ENCODE results near the gene SLC45A3. TPM values are rescaled to one million over a fixed set of nuclear protein-coding genes. Genes with fewer than 3 reads are reported as not detected.

SLC45A3 gene
- total and polyA plus RNA-seq, 2 of the 8 experiments (the other 6 are each of a cell fraction or from before 2014, with no cell fraction given): 13.0 to 14.3 TPM

GRCh38 chr1:205692423-205692822 lies 12.1 kb upstream of the SLC45A3 start:
- CTCF ChIA-PET (ENCODE audit: partially characterized antibody): interaction anchor here (0.7 to 14.1 kb wide), 8 partner anchors 8 to 101 kb away, joined by 3 to 168 read pairs (median 4); no protein-coding TSS in a partner anchor
- H3K18ac ChIP-seq (ENCODE audit: extremely low read depth, low read length): 0 out of 2 replicates have a peak overlapping the region, but pooled peaks have one; percentile 44
- H2BK20ac ChIP-seq (ENCODE audit: low read length): no peak overlapping the region; the same call in 1 of the 2 replicates
- H3K4me3 ChIP-seq (ENCODE audit: extremely low read depth in 1 of 4, insufficient read depth in 2 of 4, low read depth in 3 of 4, low read length in 4 of 4): no peak overlapping the region
- H3K79me1 ChIP-seq (ENCODE audit: low read depth, low read length): no peaks in the 10 kb centered on the region
- H3K4me2 ChIP-seq (ENCODE audit: insufficient read depth in 1 of 2, low read depth in 2 of 2, low read length in 2 of 2): no peak overlapping the region
- no peaks in the 10 kb centered on the region for H3K27me3 ChIP-seq (replicated peaks in 1 of 4; ENCODE audit: control insufficient read depth in 3 of 4, extremely low read depth in 1 of 4, insufficient read depth in 3 of 4, low read length in 3 of 4)
- no peak overlapping the region for H3K27ac ChIP-seq (ENCODE audit: low read depth, low read length)
- no peak overlapping the region for H3K14ac ChIP-seq (ENCODE audit: insufficient read length)
- no peaks in the 10 kb centered on the region for H3K36me3 ChIP-seq (ENCODE audit: control insufficient read depth in 2 of 4, insufficient read depth in 4 of 4, low read length in 3 of 4)
- no peak overlapping the region for H3K9ac ChIP-seq (replicated peaks in 1 of 4; ENCODE audit: extremely low read depth in 1 of 4, low read depth in 3 of 4, low read length in 3 of 4)
- no peak overlapping the region for H2BK12ac ChIP-seq (ENCODE audit: low read depth, low read length)
- no peak overlapping the region for H2AFZ ChIP-seq (ENCODE audit: low read length)
- no peak overlapping the region for H2AK5ac ChIP-seq (ENCODE audit: low read depth, low read length)
- H3K9me3 ChIP-seq (ENCODE audit: insufficient read depth in 2 of 2, low read depth in 1 of 2, low read length in 1 of 2): no peaks in the 10 kb centered on the region
- WGBS, 2 experiments (ENCODE audit: extremely low coverage in 1 of 2, insufficient coverage in 1 of 2, insufficient read length in 1 of 2, insufficient replicate concordance in 2 of 2, low coverage in 1 of 2, low lambda C conversion rate in 2 of 2, missing lambda C conversion rate in 1 of 2): 97% methylated on average over 6 of the region's 6 CpGs; no CpG with 5 or more reads in 1 of the 2 experiments
- POLR2A ChIA-PET (ENCODE audit: partially characterized antibody): interaction anchor here (0.8 to 1.0 kb wide), 2 partner anchors 8 to 17 kb away, joined by 4 read pairs; no protein-coding TSS in a partner anchor
- H4K8ac ChIP-seq (ENCODE audit: extremely low read depth, insufficient read depth, low read length): no peak overlapping the region
- no peak overlapping the region for H3K56ac ChIP-seq (replicated peaks; ENCODE audit: insufficient read length, low read depth, low read length)
- H3K79me2 ChIP-seq (ENCODE audit: control insufficient read depth in 1 of 2, insufficient read depth in 2 of 2, low read length in 2 of 2): no peaks in the 10 kb centered on the region
- H2BK15ac ChIP-seq (ENCODE audit: low read length): 0 out of 2 replicates have a peak overlapping the region, but pooled peaks have one; percentile 61
- no peak overlapping the region for H4K5ac ChIP-seq (ENCODE audit: insufficient read length, low read depth, low read length)
- no peak overlapping the region for H4K91ac ChIP-seq (replicated peaks; ENCODE audit: insufficient read length, low read length)
- no peaks in the 10 kb centered on the region for H4K20me1 ChIP-seq (replicated peaks in 1 of 2; ENCODE audit: control insufficient read depth in 1 of 2, insufficient read depth in 2 of 2, low read length in 2 of 2)
- peaks cover 4 to 11% (median 7%) of the 10 kb centered on the region in 4 experiments; a peak in 6 of 7 replicates for H3K4me1 ChIP-seq (replicated peaks in 1 of 4; ENCODE audit: control insufficient read depth in 3 of 4, insufficient read depth in 4 of 4, low read length in 3 of 4)
- H3K23me2 ChIP-seq (ENCODE audit: low read depth, low read length): no peaks in the 10 kb centered on the region
- no peak overlapping the region for H2BK120ac ChIP-seq (replicated peaks; ENCODE audit: low read depth, low read length)
- no peak overlapping the region for H3K23ac ChIP-seq (ENCODE audit: insufficient read length)
- no peak for FAIRE-seq
- no peak for DNase-seq (ENCODE audit: low read depth in 1 of 2, low spot score in 2 of 2)
- H3K4ac ChIP-seq (replicated peaks; ENCODE audit: insufficient read length, low read depth, low read length): no peak overlapping the region
- no peak overlapping the region for H2BK5ac ChIP-seq (ENCODE audit: low read depth, low read length)
- TF ChIP-seq TCF12 (IDR thresholded peaks at IDR 0.05; ENCODE audit: low read depth, low read length) (no peak), RNF2 (IDR thresholded peaks at IDR 0.05; ENCODE audit: borderline replicate concordance, low read depth, low read length, missing control alignments, poor library complexity, severe bottlenecking) (no peak), CBX5 (IDR thresholded peaks at IDR 0.05; ENCODE audit: low read depth, low read length) (no peak), ATF3 (IDR thresholded peaks at IDR 0.05; ENCODE audit: insufficient read depth, low read depth, low read length) (no peak), SP2 (IDR thresholded peaks at IDR 0.05; ENCODE audit: low read length) (no peak), YY1 (IDR thresholded peaks at IDR 0.05; ENCODE audit: low read depth, low read length) (no peak), ASH2L (IDR thresholded peaks at IDR 0.05; ENCODE audit: low read length) (no peak), KDM1A (IDR thresholded peaks at IDR 0.05; ENCODE audit: borderline replicate concordance, low read length) (no peak), MAX (IDR thresholded peaks at IDR 0.05) (no peak), USF2 (IDR thresholded peaks at IDR 0.05; ENCODE audit: low read length) (no peak), SRF (IDR thresholded peaks at IDR 0.05; ENCODE audit: low read depth, low read length) (no peak), NANOG (IDR thresholded peaks at IDR 0.05; ENCODE audit: insufficient read depth, low read depth, low read length, poor library complexity, severe bottlenecking) (no peak)

All from H1 (cell line).